Thyroid gland (tissue), 4 donors: ENCODE results near the gene POC1A. TPM values are rescaled to one million over a fixed set of nuclear protein-coding genes. Genes with fewer than 3 reads are reported as not detected.
"Not testable (repeated sequence)": the region's sequence is repeated elsewhere in the genome, so short reads cannot be mapped to it uniquely, and the experiment has no call there.

Source experiments
- DNase-seq, 2 donors: peaks; one replicate each; pipeline ENCODE4 v3.0.0-alpha.2; 2019
- H3K27ac ChIP-seq, 3 donors: fragments of 200-600 bp; sonication (generic); 1 replicate in 2 of 3; 2 replicates in 1 of 3; pipeline ENCODE4 v1.5.1; 2016 to 2019; ENCODE audit warnings: mild to moderate bottlenecking in 1 of 3, moderate library complexity in 1 of 3
- H3K27me3 ChIP-seq: fragments of 200-600 bp; sonication (generic); one replicate; pipeline ENCODE4 v1.5.1; 2019
- H3K36me3 ChIP-seq, 2 donors: fragments of 200-600 bp; sonication (generic); one replicate each; pipeline ENCODE4 v1.5.1; 2016 to 2019
- H3K4me1 ChIP-seq, 2 donors: fragments of 200-600 bp; sonication (generic); one replicate each; pipeline ENCODE4 v1.5.1; 2017 to 2019
- H3K4me3 ChIP-seq, 3 donors: fragments of 200-600 bp; sonication (generic); replicated peaks in 1 of 3; 1 replicate in 2 of 3; 2 replicates in 1 of 3; pipeline ENCODE4 v1.5.1; 2016; ENCODE audit warnings: mild to moderate bottlenecking in 1 of 3
- H3K9me3 ChIP-seq: fragments of 200-600 bp; sonication (generic); one replicate; pipeline ENCODE4 v1.5.1; 2017
- POLR2A ChIP-seq, 2 donors: fragments of 450-650 bp; IDR thresholded peaks; one replicate each; pipeline ENCODE4 v1.6.1; 2017; ENCODE audit warnings: antibody characterized with exemption in 2 of 2, mild to moderate bottlenecking in 2 of 2, moderate library complexity in 1 of 2
- WGBS, 2 donors: methylation state at CpG; one replicate each; pipeline ENCODE4 v1.1.5; 2017; 5-methylcytosine and 5-hydroxymethylcytosine counted together
- intact Hi-C: fragments of 100-400 bp; cut with DNase I; formaldehyde crosslinking; loops from one replicate; pipeline ENCODE4 v1.15.1; 2023
- total RNA-seq, 4 donors: library from RNA; depleted of rRNA; stranded (reverse); fragments of >200 nt; gene quantifications; one replicate each; pipeline ENCODE4 v1.2.3, GENCODE V29; 2016
- TF ChIP-seq, protein P1 (sequence below), 6 experiments: fragments of 200-600 bp in 3 of 6; fragments of 450-650 bp in 3 of 6; sonication (generic) in 3 of 6; IDR thresholded peaks; one replicate each; pipeline ENCODE4 v1.5.1; 2016 to 2019; ENCODE audit warnings: antibody characterized with exemption in 6 of 6, mild to moderate bottlenecking in 2 of 6, inconsistent platforms in 1 of 6, moderate library complexity in 1 of 6

POC1A gene
- total RNA-seq, 4 donors from 2014 or later, result 0.40 to 2.8 (median 1.5) TPM

- H3K36me3 ChIP-seq, result no peaks in the 10 kb centered on the region
- H3K27me3 ChIP-seq, result no peaks in the 10 kb centered on the region
- H3K9me3 ChIP-seq, result no peaks in the 10 kb centered on the region
- no peak for DNase-seq
- H3K27ac ChIP-seq, result no peak overlapping the region
- H3K4me3 ChIP-seq, result no peak overlapping the region
- H3K4me1 ChIP-seq, result no peaks in the 10 kb centered on the region
- no peak for TF ChIP-seq POLR2A (IDR thresholded peaks at IDR 0.05)
- TF ChIP-seq, protein P1, sequence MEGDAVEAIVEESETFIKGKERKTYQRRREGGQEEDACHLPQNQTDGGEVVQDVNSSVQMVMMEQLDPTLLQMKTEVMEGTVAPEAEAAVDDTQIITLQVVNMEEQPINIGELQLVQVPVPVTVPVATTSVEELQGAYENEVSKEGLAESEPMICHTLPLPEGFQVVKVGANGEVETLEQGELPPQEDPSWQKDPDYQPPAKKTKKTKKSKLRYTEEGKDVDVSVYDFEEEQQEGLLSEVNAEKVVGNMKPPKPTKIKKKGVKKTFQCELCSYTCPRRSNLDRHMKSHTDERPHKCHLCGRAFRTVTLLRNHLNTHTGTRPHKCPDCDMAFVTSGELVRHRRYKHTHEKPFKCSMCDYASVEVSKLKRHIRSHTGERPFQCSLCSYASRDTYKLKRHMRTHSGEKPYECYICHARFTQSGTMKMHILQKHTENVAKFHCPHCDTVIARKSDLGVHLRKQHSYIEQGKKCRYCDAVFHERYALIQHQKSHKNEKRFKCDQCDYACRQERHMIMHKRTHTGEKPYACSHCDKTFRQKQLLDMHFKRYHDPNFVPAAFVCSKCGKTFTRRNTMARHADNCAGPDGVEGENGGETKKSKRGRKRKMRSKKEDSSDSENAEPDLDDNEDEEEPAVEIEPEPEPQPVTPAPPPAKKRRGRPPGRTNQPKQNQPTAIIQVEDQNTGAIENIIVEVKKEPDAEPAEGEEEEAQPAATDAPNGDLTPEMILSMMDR (IDR thresholded peaks at IDR 0.05), result no peak
- intact Hi-C loops, result no loop called here
- 56 to 63% methylated on average over 9 of the region's 9 CpGs for WGBS, 2 donors
Measured at GRCh38 chr3:52167240-52167639, 13.0 kb upstream of the POC1A start.

- no peak for DNase-seq
- H3K27me3 ChIP-seq, result no peaks in the 10 kb centered on the region
- 83 to 89% methylated on average over 6 of the region's 7 CpGs for WGBS, 2 donors
- H3K4me3 ChIP-seq, result no peak overlapping the region
- H3K4me1 ChIP-seq, result no peaks in the 10 kb centered on the region
- H3K27ac ChIP-seq, result no peak overlapping the region
- no peak for TF ChIP-seq POLR2A (IDR thresholded peaks at IDR 0.05)
- TF ChIP-seq, protein P1 (IDR thresholded peaks at IDR 0.05), result no peak
- intact Hi-C loops, result no loop called here
- H3K9me3 ChIP-seq, result no peaks in the 10 kb centered on the region
- H3K36me3 ChIP-seq, result no peaks in the 10 kb centered on the region
Measured at GRCh38 chr3:52162250-52162872, 8.1 kb upstream of the POC1A start.

DNA sequence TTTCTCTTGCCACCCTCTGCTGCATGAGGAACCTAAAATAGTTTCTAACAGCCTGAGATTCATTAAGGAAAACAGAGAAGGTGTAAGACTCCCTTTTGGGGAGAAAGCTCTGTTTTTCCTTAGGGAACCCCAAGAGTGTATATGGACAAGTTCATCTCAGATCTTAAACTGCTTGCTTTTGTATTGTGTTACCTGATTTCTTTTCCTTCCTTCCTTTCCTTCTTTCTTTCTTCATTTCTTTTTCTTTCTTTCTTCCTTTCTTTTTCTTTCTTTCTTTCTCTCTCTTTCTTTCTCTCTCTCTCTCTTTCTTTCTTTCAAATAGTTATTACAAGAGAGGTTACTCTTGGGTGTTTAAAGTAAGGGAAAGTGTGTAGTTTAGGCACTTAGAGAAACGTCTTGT, 5.3 kb upstream of the POC1A start:
- H3K4me3 ChIP-seq, result no peak overlapping the region
- TF ChIP-seq, protein P1 (IDR thresholded peaks at IDR 0.05), result no peak
- no peak for TF ChIP-seq POLR2A (IDR thresholded peaks at IDR 0.05)
- DNase-seq, result no peak
- H3K27me3 ChIP-seq, result no peaks in the 10 kb centered on the region
- no peaks in the 10 kb centered on the region for H3K36me3 ChIP-seq
- H3K9me3 ChIP-seq, result no peaks in the 10 kb centered on the region
- peaks cover 0 to 4% of the 10 kb centered on the region in 2 donors for H3K4me1 ChIP-seq
- 15 to 25% methylated on average over 1 of the region's 1 CpG for WGBS, 2 donors
- no peak overlapping the region for H3K27ac ChIP-seq
- intact Hi-C loops, result no loop called here

GRCh38 chr3:52155912-52156311, 1.7 kb upstream of the POC1A start:
- Histone ChIP-seq H3K4me3 (no peak overlapping the region), H3K36me3 (no peaks in the 10 kb centered on the region), H3K27ac (no peak overlapping the region), H3K9me3 (no peaks in the 10 kb centered on the region), H3K27me3 (no peaks in the 10 kb centered on the region), H3K4me1 (peaks cover 6 to 11% of the 10 kb centered on the region in 2 donors)
- intact Hi-C loops, result no loop called here
- no peak for DNase-seq
- TF ChIP-seq, protein P1 (IDR thresholded peaks at IDR 0.05), result no peak
- no peak for TF ChIP-seq POLR2A (IDR thresholded peaks at IDR 0.05)
- 90 to 95% methylated on average over 4 of the region's 4 CpGs for WGBS, 2 donors

DNA sequence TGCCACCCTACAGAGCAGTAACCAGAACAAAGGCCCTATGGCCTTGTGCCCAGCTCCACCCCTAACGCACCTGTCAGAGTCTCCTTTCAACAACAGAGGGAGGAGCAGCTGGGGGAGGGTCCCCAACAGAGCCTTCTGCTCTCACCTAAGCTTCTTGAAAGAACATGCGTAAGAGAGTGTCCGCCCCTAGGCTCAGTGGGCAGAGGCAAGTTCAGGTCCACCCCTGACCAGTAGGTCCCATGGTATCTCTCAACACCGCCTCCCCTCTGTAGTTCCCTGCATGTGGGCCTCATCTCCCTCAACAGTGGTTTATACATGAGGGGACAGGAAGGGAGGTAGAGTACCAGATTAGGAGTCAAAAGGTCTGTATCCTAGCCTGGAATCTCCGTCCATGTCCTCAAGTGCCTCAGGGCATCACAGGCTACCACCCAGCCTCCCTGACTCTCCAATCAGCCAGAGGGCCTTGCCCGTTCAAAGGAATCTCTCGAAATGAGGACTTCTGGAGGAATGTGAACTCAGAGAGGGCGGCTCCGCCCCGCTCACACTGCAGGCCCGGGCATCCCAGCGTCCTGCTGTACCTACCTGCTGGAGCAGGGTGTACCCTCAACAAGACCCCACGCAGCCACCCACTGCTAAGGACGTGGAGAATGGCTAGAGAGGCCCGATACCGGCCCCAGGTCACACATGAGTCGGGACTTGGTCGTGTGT, 680 bp downstream of the POC1A start:
- H3K27me3 ChIP-seq, result no peaks in the 10 kb centered on the region
- H3K36me3 ChIP-seq, result no peaks in the 10 kb centered on the region
- peak overlapping the region; percentile 51 to 63 (median 62) for H3K4me3 ChIP-seq
- WGBS, 2 donors, result 0 to 26% methylated on average over 1 to 7 of the region's 18 CpGs
- TF ChIP-seq, protein P1 (IDR thresholded peaks at IDR 0.05), result no peak
- no peak for TF ChIP-seq POLR2A (IDR thresholded peaks at IDR 0.05)
- H3K9me3 ChIP-seq, result no peaks in the 10 kb centered on the region
- intact Hi-C loops, result no loop called here
- H3K27ac ChIP-seq, result peak overlapping the region in 1 of 3 donors; percentile 87
- DNase-seq, result peak in 1 of 2 donors; percentile 28
- H3K4me1 ChIP-seq, result peaks cover 6 to 11% of the 10 kb centered on the region in 2 donors

DNA sequence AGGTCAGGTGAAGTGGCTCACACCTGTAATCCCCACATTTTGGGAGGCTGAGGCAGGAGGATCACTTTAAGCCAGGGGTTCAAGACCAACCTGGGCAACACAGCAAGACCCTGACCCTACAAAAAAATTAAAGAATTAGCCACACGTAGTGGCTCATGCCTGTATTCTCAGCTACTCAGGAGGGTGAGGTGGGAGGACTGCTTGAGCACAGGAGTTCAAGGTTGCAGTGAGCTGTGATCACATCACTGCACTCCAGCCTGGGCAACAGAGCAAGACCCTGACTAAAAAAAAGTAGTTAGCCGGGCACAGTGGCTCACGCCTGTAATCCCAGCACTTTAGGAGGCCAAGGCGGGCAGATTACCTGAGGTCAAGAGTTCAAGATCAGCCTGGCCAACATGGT, 2.2 kb downstream of the POC1A start:
- H3K27ac ChIP-seq, H3K27me3 ChIP-seq, H3K9me3 ChIP-seq, H3K4me3 ChIP-seq, DNase-seq, H3K36me3 ChIP-seq, intact Hi-C loops: not testable (repeated sequence)
- peaks cover 6 to 11% of the 10 kb centered on the region in 2 donors for H3K4me1 ChIP-seq
- WGBS, 2 donors, result 93 to 95% methylated on average over 4 of the region's 4 CpGs
